ENCODE data around the gene ADAMTS17.

DNA sequence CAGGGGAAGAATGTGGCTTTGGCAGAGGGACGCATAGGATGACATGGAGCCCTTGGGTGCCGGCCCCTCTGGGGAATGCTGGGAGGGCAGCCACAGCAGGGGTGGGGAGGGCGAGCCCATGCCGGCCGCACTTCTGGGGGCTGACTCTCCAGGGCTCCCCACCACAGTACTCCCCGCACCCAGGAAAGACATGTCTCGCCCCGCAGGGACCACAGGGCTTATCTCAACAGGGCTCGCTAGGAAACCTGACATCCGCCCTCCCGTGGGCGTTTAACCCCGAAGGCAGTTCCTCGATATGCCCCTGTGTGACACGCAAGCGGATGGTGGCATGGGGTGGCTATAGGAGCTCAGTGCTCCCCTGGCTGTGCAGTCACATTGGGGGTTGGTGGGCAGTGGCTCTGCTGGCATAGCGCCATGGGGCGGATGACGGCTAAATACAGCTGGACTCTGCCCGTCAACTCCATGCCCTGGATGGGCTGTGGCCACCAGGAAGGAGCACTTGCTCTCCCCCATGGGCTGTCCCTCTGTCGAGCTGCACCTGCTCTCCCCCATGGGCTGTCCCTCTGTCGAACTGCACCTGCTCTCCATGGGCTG, 141.4 kb downstream of the ADAMTS17 start:
- TF ChIP-seq, protein P1, sequence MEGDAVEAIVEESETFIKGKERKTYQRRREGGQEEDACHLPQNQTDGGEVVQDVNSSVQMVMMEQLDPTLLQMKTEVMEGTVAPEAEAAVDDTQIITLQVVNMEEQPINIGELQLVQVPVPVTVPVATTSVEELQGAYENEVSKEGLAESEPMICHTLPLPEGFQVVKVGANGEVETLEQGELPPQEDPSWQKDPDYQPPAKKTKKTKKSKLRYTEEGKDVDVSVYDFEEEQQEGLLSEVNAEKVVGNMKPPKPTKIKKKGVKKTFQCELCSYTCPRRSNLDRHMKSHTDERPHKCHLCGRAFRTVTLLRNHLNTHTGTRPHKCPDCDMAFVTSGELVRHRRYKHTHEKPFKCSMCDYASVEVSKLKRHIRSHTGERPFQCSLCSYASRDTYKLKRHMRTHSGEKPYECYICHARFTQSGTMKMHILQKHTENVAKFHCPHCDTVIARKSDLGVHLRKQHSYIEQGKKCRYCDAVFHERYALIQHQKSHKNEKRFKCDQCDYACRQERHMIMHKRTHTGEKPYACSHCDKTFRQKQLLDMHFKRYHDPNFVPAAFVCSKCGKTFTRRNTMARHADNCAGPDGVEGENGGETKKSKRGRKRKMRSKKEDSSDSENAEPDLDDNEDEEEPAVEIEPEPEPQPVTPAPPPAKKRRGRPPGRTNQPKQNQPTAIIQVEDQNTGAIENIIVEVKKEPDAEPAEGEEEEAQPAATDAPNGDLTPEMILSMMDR (IDR thresholded peaks at IDR 0.05) = no peak
- no peak for TF ChIP-seq POLR2A (IDR thresholded peaks at IDR 0.05)

All from heart left ventricle (tissue), 13 donors.